ENCODE measurements around the gene CDCP1. TPM values are rescaled to one million over a fixed set of nuclear protein-coding genes. Genes with fewer than 3 reads are reported as not detected.

CDCP1 gene, protein sequence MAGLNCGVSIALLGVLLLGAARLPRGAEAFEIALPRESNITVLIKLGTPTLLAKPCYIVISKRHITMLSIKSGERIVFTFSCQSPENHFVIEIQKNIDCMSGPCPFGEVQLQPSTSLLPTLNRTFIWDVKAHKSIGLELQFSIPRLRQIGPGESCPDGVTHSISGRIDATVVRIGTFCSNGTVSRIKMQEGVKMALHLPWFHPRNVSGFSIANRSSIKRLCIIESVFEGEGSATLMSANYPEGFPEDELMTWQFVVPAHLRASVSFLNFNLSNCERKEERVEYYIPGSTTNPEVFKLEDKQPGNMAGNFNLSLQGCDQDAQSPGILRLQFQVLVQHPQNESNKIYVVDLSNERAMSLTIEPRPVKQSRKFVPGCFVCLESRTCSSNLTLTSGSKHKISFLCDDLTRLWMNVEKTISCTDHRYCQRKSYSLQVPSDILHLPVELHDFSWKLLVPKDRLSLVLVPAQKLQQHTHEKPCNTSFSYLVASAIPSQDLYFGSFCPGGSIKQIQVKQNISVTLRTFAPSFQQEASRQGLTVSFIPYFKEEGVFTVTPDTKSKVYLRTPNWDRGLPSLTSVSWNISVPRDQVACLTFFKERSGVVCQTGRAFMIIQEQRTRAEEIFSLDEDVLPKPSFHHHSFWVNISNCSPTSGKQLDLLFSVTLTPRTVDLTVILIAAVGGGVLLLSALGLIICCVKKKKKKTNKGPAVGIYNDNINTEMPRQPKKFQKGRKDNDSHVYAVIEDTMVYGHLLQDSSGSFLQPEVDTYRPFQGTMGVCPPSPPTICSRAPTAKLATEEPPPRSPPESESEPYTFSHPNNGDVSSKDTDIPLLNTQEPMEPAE
- total RNA-seq (2022; extraction: Qiagen RNA extraction; ENCODE audit: low read depth) = 13.6 to 18.8 TPM (median 15.7 TPM) in 5 replicates

DNA sequence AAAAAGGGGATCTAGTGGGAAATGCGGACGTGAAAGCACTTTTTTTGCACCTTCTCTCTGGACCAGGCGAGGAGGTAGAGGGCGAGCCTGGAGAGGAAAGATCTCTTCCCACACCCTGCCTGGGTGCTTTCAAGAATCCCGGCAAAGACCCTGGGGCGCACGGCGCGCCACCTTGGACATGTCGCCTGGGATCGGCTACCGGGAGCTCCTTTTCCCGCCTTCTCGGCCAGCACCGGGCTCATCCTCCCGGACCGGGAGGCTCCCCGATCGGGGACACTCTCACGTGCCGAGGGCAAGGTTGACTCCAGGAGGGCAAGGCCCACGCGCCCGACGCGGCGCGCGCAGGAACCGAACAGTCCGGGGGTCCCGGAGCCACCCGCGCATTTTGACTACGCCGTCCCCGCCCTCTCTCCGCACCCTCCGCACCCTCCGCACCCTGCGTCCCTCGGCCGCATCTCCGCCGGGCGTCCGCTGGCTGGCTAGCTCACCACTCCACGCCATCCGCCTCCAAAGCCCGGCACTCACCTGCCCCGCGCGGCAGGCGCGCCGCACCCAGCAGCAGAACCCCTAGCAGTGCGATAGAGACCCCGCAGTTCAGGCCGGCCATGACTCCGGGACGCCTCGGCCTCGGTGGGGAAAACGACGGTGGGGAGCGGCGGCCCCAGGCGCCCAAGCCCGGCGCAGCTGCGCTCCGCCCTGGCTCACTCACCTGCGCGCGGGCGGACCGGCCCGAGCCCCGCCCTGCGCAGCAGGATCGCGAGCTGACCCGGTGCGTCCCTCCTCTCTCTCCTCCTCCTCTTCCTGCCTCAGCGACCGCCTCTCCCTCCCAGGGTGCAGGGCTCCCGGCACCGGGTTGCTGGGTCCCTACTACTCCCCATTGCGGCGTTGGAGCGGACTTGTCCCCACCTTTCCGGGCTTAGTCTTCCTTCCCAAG, at the start of gene CDCP1:
TSS of gene CDCP1 (minus strand) at position 698 of the 934 bp plus-strand sequence. CDS start at position 607, 91 bp downstream.

Other genes with a start within 250 kb of the CDCP1 start
- 34.3 to 39.2 TPM (median 37.4 TPM) in 5 replicates for gene ZDHHC3, start 170.2 kb downstream of the CDCP1 start, total RNA-seq (2022; extraction: Qiagen RNA extraction; ENCODE audit: low read depth)
- 45.5 to 51.5 TPM (median 47.1 TPM) in 5 replicates for gene EXOSC7, start 170.1 kb downstream of the CDCP1 start, total RNA-seq (2022; extraction: Qiagen RNA extraction; ENCODE audit: low read depth)
- gene CLEC3B, start 120.1 kb downstream of the CDCP1 start, total RNA-seq (2022; extraction: Qiagen RNA extraction; ENCODE audit: low read depth) = 0.49 TPM in 1 of 5 replicates, not detected in the others
- 16.2 to 29.5 TPM (median 24.2 TPM) in 5 replicates for gene TMEM158, start 79.9 kb upstream of the CDCP1 start, total RNA-seq (2022; extraction: Qiagen RNA extraction; ENCODE audit: low read depth)
- gene LARS2, start 242.2 kb upstream of the CDCP1 start, total RNA-seq (2022; extraction: Qiagen RNA extraction; ENCODE audit: low read depth) = 9.7 to 12.6 TPM (median 11.7 TPM) in 5 replicates